NCI-H2029 (cell line): ENCODE results near the gene PAPOLA.

Source experiments
- DNase-seq: peaks from one replicate; lab custom pipeline; 2025; lab: John Stamatoyannopoulos, UW

Gene PAPOLA

DNA sequence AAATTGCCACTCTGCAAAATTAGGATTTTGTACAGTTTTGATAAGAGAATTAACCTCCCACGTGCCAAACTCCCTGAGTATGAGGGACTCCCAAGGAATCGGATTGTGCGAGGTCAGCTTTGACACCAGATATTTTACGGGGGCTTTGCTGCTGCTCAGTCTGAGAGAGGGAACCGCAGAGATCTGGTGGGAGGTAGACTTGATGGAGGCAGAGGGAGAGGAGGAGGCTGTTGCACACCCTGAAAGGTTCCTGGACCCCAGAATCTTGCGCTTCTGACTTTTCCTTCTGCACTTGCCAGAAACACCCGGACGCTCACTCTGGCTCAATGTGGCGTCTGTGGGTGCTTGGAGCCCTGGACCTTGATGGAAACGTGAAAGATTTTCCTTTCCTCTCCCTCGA lies 83.9 kb downstream of the PAPOLA start:
- DNase-seq, result no peak

GRCh38 chr14:96586921-96587822 lies 85.0 kb downstream of the PAPOLA start:
- DNase-seq, result no peak

DNA sequence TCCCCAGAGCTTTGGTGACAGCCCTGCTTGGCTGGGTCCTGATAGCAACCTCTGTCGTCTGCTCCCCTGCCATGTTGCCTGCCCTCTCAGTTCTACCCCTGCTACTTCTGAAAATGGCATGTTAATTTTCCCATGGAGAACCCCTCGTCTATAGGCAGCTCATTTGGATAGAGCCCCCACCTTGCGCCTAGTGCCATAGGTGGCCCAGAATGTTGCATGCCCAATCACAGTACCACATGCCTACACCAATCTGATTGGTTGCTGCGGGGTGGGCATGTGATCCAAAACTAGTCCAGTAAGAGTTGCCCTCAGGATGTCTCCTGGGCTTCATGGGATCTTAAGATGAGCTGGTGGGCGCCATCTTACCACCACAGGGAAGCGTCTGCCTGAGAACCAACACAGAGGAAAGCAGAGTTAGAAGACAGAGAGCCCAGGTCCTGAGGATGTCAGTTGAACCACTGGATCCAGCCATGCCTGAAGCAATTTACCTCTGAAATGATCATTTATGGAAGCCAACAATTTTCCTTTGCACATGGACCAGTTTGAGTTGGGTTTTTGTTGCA lies 85.7 kb downstream of the PAPOLA start:
- no peak for DNase-seq

DNA sequence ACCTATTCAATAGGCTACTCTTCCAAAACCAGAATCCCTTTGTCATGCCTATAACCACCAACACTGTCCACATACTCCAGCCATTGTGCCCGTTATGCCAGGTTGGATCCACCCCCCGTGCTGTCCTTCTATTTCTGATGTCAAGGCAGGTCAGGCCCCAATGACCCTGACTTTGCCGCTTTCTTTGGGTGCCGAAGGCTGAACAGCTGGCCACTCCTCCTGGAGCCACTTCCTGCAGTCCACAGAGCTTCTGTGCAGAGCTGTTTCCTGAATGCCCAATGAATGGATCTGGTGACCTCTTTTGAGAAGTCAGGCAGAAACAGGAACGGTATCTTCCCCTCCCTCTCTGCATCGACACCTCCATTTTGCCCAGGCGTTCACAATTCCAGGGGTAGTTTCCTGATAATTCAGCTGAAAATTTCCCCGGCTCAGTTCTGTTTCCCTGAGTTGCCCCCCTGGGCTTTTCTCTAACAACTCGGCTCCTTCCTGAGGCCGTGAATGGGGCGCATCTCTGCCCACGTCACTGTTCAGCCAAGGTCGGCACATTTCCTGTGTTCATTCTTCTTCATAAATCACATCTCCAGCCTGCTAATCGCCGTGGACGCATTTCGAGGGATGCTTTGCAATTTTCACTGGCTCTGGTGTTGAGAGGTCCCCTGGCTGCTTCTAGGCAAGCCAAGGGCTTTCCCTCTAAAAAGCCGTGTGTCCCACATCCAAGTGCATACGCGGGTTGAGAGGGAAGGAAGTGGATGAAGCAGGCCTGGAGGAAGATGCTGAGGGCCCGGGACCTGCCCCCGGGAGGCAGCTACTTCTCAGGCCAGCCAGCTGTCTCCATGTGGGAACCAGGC lies 86.5 kb downstream of the PAPOLA start:
- DNase-seq, result no peak

- no peak for DNase-seq
Measured at GRCh38 chr14:96589577-96589976, 87.4 kb downstream of the PAPOLA start.

DNA sequence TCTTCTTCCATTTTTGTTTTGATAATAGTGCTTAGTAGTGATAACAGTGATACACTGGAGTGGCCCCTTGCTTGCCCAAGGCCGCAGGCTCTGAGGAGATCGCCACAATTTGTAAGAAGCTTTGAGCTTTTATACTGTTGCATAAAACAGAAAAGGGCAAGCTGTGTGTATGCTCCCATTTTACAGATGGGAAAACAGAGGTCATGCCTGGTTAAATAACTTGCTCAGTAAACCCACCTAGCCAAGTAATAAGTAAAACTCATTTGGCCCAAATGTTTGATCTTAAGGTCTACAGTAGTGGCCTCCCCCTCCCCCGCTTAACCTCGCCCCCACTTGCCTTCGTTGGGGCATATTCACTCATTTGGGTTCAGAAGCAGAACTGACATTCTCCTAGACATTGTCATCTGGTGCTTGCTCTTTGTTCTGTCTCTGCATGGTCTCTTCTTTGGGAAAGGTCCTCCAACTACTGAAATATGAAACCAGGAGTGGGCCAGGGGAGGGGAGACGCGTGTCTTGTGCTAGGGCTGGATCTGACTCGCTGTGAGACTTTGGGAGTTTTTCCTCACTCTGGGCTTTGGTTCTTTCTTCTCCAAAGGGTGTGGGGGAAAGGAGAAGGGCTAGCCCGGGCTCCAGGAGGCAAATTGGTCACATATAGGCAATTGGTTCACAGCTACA lies 88.1 kb downstream of the PAPOLA start:
- DNase-seq, result no peak

DNA sequence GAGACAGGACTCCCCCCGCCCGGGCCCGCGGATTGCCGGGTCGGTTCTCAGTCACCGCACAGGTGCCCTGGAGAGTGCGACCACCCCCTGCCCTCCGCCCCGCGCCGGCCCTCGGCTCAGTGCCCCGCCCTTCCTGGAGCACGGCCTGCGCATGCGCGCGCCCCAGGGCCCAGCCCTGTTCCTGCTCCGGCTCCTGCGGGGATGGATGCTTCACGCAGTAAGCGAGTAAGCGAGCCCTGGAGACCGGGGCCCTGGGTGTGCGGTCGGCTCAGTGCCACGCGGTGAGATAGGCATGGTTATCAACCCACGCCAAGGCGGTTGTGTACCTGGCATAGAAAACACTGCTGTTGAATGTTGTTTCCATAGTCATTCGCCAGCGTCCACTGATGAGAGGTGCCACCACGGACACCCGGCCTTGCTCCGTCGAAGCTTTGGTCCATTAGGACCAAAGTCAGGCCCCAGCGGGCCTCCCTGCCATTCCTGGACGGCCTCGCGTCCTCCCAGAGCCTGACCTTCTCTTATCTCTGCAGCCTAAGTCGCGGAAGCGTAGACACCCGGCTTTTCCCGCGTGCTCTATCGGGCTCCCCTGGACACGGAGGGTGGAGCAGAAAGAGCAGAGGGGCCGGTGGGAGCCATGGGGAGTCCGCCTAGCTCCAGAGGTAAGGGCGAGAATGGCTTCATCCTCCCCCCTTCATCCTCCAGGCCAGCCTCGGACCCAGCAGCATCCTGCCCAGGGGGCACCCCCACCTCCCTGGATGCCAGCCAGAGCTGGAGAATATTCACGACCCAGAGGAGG lies 90.6 kb downstream of the PAPOLA start:
- no peak for DNase-seq

GRCh38 chr14:96594961-96595360 lies 92.8 kb downstream of the PAPOLA start:
- no peak for DNase-seq

DNA sequence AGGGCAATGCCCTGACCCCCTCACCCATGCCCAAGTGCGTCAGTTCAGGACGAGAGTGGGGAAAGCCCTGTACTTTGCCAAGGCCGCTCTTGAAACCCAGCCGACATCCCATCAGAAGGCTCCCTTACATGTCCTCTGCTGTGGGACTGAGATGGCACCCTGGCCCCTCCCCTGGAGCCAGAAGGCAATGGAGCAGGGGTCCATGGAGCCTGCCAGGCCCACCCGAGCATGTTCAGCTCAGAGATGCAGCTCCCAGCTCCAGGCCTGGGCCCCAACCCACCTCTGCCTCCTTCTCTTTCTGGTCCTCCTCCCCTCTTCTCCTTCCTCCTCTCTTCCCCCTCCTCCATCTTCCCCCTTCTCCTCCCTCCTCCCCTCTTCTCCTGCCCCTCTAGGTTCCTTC lies 95.5 kb downstream of the PAPOLA start:
- no peak for DNase-seq

- no peak for DNase-seq
Measured at GRCh38 chr14:96598332-96598928, 96.2 kb downstream of the PAPOLA start.

DNA sequence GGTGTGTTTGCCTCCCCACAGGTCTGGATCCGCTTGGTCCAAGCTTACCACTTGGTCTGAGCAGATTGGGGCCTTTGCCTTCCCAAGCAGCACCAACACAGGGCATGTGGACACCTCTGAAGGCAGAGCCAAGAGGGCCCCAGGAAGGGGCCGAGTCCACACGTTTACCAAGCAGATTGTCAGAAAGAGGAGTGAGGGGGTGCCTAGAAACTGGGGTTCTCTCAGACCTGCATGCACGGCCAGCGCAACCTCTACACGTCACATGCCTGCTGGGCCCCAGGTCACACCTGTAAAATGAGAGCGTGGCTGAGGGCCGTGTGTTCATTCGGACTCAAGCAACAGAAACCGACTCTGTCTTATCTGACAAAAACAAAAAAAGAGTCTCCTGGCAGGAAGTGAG lies 96.9 kb downstream of the PAPOLA start:
- DNase-seq, result no peak

- DNase-seq, result no peak
Measured at GRCh38 chr14:96602186-96602585, 100.0 kb downstream of the PAPOLA start.

- no peak for DNase-seq
Measured at GRCh38 chr14:96603350-96604255, 101.4 kb downstream of the PAPOLA start.

DNA sequence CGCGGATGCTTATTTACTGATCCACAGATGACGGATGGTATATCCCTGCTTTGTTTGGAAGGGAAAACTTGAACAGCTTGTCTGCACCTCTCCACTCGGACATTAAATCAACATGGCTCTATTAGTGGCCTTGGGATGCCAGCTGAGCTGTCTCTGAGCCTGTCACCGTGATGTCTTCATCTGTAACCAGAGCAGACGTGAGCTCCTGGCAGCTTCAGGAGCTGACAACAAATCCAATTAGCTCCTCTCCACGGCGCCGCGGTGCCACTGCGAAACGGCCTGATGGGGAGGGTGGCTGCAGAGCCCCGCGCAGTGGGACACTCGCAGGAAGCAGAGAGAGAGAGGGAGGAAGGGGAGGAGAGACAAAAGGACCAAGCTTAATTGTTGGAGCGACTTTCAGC lies 112.3 kb downstream of the PAPOLA start:
- no peak for DNase-seq

- DNase-seq, result no peak
Measured at GRCh38 chr14:96616161-96616721, 114.1 kb downstream of the PAPOLA start.
